HepG2 (cell line): ENCODE data around the gene TM2D3. TPM values are rescaled to one million over a fixed set of nuclear protein-coding genes. Genes with fewer than 3 reads are reported as not detected.

ENCODE experiments used
- ERF ChIP-seq: IDR thresholded peaks from 2 replicates; pipeline ENCODE4 v1.6.1; 2018; ENCODE audit warnings: missing biosample characterization, missing genetic modification reagents
- FOXK1 ChIP-seq: sonication (generic); formaldehyde crosslinking; IDR thresholded peaks from 2 replicates; pipeline ENCODE4 v1.4.0; 2020; ENCODE audit warnings: low read depth, missing genetic modification reagents, borderline replicate concordance
- GPN1 ChIP-seq: sonication (generic); formaldehyde crosslinking; IDR thresholded peaks from 2 replicates; pipeline ENCODE4 v1.5.1; 2020; ENCODE audit warnings: missing genetic modification reagents, borderline replicate concordance
- IRX3 ChIP-seq: sonication (generic); formaldehyde crosslinking; IDR thresholded peaks from 2 replicates; pipeline ENCODE4 v1.8.1; 2023; ENCODE audit warnings: mild to moderate bottlenecking, low read depth, missing genetic modification reagents, borderline replicate concordance
- MLLT10 ChIP-seq: sonication (generic); formaldehyde crosslinking; IDR thresholded peaks from 2 replicates; pipeline ENCODE4 v1.4.0; 2020; ENCODE audit warnings: missing genetic modification reagents
- SOX13 ChIP-seq, 3 experiments: fragments of 450-650 bp in 1 of 3; sonication (generic) in 1 of 3; formaldehyde crosslinking in 1 of 3; IDR thresholded peaks in 2 of 3; conservative IDR thresholded peaks in 1 of 3; 2 replicates each; pipeline versions ENCODE4 v1.5.0 to v1.6.1; 2016 to 2020; ENCODE audit warnings: antibody characterized with exemption in 1 of 3, mild to moderate bottlenecking in 1 of 3, missing compliant biosample characterization in 1 of 3, missing genetic modification reagents in 1 of 3, moderate library complexity in 1 of 3
- SPEN ChIP-seq: sonication (generic); formaldehyde crosslinking; IDR thresholded peaks from 2 replicates; pipeline ENCODE4 v1.5.1; 2020; ENCODE audit warnings: low read depth, mild to moderate bottlenecking, missing genetic modification reagents
- SUZ12 ChIP-seq: fragments of 150-350 bp; IDR thresholded peaks from 2 replicates; pipeline ENCODE4 v1.6.1; 2014; ENCODE audit warnings: low read depth, low read length
- TAF1 ChIP-seq: sonication (generic); formaldehyde crosslinking; IDR thresholded peaks from 2 replicates; pipeline ENCODE4 v1.4.0; 2020; ENCODE audit warnings: missing genetic modification reagents
- ZBTB3 ChIP-seq: sonication (generic); formaldehyde crosslinking; IDR thresholded peaks from 2 replicates; pipeline ENCODE4 v1.4.0; 2020; ENCODE audit warnings: low read depth, mild to moderate bottlenecking, moderate library complexity, missing genetic modification reagents, borderline replicate concordance
- ZNF235 ChIP-seq: sonication (generic); formaldehyde crosslinking; IDR thresholded peaks from 2 replicates; pipeline ENCODE4 v1.8.1; 2023; ENCODE audit warnings: mild to moderate bottlenecking, missing genetic modification reagents, borderline replicate concordance
- ZNF343 ChIP-seq: sonication (generic); formaldehyde crosslinking; IDR thresholded peaks from 2 replicates; pipeline ENCODE4 v1.4.0; 2020; ENCODE audit warnings: mild to moderate bottlenecking, missing genetic modification reagents
- ZNF720 ChIP-seq: sonication (generic); formaldehyde crosslinking; IDR thresholded peaks from 2 replicates; pipeline ENCODE4 v1.4.0; 2020; ENCODE audit warnings: missing genetic modification reagents
- ZNF749 ChIP-seq: sonication (generic); formaldehyde crosslinking; IDR thresholded peaks from 2 replicates; pipeline ENCODE4 v1.8.0; 2022; ENCODE audit warnings: mild to moderate bottlenecking, missing genetic modification reagents, moderate library complexity, borderline replicate concordance
- ZNF781 ChIP-seq: sonication (generic); formaldehyde crosslinking; IDR thresholded peaks from 2 replicates; pipeline ENCODE4 v1.5.1; 2020; ENCODE audit warnings: borderline replicate concordance, mild to moderate bottlenecking, missing genetic modification reagents; ENCODE audit errors: not compliant biosample characterization
- ZSCAN25 ChIP-seq: sonication (generic); formaldehyde crosslinking; IDR thresholded peaks from 2 replicates; pipeline ENCODE4 v1.8.0; 2022; ENCODE audit warnings: mild to moderate bottlenecking, missing genetic modification reagents
- polyA plus RNA-seq, 8 experiments: library from polyadenylated mRNA; depleted of rRNA in 3 of 8; stranded (reverse) in 7 of 8; unstranded in 1 of 8; fragments of >200 nt; fragmentation: Illumina TruSeq in 4 of 8; extraction: Trizol in 4 of 8; gene quantifications; 2 replicates each; pipeline versions ENCODE4 v1.2.1 to v1.2.3, GENCODE V29; 2011 to 2016; ENCODE audit warnings: low read depth in 4 of 8, missing spikeins in 1 of 8, mixed read lengths in 1 of 8; ENCODE audit not compliant: insufficient read depth in 1 of 8
- total RNA-seq, 5 experiments: library from RNA; depleted of rRNA; stranded (reverse); fragments of >200 nt; fragmentation: Illumina TruSeq; extraction: Trizol; gene quantifications; 2 replicates each; pipeline ENCODE4 v1.2.3, GENCODE V29; 2016; ENCODE audit warnings: low read depth in 1 of 5
- TF ChIP-seq, protein P1 (sequence below): sonication (generic); formaldehyde crosslinking; IDR thresholded peaks from 2 replicates; pipeline ENCODE4 v1.4.0; 2020; ENCODE audit warnings: missing genetic modification reagents, borderline replicate concordance
- TF ChIP-seq, protein P2 (sequence below): sonication (generic); formaldehyde crosslinking; IDR thresholded peaks from 2 replicates; pipeline ENCODE4 v1.5.0; 2020; ENCODE audit warnings: missing genetic modification reagents
- TF ChIP-seq, protein P3 (sequence below): sonication (generic); formaldehyde crosslinking; IDR thresholded peaks from 2 replicates; pipeline ENCODE4 v1.9.0; 2021; ENCODE audit warnings: missing genetic modification reagents, mild to moderate bottlenecking, borderline replicate concordance
- TF ChIP-seq, protein P4 (sequence below): fragments of 450-650 bp; IDR thresholded peaks from 2 replicates; pipeline ENCODE4 v1.6.1; 2017

TM2D3 gene
- total and polyA plus RNA-seq, 2 of the 13 experiments (the other 11 are each of a cell fraction or from before 2014, with no cell fraction given), result 31.1 to 72.7 TPM

DNA sequence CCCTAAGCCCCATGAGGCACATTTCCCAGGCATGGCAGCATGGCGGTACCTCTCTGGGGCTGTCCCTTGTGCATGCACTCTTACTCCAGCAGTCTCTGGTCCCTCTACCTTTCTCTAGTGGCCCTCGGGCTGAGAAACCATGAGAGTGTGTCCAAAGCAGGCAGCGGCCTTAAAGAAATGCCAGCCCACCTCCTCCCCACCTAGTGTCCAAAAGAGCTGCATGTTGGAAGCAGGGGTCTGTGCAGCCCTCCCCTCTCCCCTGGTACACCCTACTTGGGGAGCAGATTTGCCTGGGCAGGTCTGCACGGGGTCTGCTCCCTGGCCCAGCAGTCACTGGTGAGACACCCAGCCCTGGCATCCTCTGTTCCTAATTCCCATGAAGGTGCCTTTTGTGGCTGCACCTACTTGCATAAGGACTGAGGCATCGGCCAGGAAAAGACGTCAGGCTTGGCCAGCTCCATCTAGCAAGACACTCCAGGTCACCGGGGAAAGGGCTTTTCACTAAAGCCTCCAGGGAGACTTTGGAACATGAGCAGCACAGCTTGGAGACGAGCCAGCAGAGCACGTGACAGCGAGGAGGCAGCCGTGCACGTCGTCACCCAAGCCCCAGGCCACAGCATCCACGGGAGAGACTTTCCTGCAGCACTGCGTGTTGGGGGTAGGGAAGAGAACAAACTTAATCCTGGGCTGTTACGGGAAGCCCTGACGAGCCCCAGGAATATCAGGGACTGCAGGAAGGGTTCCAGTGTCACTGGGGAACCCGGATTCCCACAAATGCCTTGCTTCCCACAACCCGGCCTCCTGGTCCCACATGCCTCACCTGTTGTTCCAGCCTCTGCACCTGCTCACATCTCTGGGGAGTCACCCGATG lies 38.8 kb downstream of the TM2D3 start (continued):
- TF ChIP-seq, protein P1, sequence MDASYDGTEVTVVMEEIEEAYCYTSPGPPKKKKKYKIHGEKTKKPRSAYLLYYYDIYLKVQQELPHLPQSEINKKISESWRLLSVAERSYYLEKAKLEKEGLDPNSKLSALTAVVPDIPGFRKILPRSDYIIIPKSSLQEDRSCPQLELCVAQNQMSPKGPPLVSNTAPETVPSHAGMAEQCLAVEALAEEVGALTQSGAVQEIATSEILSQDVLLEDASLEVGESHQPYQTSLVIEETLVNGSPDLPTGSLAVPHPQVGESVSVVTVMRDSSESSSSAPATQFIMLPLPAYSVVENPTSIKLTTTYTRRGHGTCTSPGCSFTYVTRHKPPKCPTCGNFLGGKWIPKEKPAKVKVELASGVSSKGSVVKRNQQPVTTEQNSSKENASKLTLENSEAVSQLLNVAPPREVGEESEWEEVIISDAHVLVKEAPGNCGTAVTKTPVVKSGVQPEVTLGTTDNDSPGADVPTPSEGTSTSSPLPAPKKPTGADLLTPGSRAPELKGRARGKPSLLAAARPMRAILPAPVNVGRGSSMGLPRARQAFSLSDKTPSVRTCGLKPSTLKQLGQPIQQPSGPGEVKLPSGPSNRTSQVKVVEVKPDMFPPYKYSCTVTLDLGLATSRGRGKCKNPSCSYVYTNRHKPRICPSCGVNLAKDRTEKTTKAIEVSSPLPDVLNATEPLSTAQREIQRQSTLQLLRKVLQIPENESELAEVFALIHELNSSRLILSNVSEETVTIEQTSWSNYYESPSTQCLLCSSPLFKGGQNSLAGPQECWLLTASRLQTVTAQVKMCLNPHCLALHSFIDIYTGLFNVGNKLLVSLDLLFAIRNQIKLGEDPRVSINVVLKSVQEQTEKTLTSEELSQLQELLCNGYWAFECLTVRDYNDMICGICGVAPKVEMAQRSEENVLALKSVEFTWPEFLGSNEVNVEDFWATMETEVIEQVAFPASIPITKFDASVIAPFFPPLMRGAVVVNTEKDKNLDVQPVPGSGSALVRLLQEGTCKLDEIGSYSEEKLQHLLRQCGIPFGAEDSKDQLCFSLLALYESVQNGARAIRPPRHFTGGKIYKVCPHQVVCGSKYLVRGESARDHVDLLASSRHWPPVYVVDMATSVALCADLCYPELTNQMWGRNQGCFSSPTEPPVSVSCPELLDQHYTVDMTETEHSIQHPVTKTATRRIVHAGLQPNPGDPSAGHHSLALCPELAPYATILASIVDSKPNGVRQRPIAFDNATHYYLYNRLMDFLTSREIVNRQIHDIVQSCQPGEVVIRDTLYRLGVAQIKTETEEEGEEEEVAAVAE (CRISPR knock-in tag), result no peak
- TF ChIP-seq, protein P2, sequence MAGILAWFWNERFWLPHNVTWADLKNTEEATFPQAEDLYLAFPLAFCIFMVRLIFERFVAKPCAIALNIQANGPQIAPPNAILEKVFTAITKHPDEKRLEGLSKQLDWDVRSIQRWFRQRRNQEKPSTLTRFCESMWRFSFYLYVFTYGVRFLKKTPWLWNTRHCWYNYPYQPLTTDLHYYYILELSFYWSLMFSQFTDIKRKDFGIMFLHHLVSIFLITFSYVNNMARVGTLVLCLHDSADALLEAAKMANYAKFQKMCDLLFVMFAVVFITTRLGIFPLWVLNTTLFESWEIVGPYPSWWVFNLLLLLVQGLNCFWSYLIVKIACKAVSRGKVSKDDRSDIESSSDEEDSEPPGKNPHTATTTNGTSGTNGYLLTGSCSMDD (CRISPR knock-in tag), result no peak
- TF ChIP-seq SUZ12 (no peak), ZNF781 (CRISPR knock-in tag) (peak; percentile 25), MLLT10 (no peak), IRX3 (CRISPR knock-in tag) (no peak), ZSCAN25 (CRISPR knock-in tag) (no peak), ZBTB3 (CRISPR knock-in tag) (no peak), SOX13 (IDR thresholded peaks at IDR 0.05) (no peak), SOX13 (CRISPR knock-in tag; conservative IDR thresholded peaks at IDR 0.05 in 1 of 2, IDR thresholded peaks at IDR 0.05 in 1 of 2) (no peak), ZNF343 (no peak), ERF (CRISPR knock-in tag) (no peak), ZNF235 (CRISPR knock-in tag) (0 out of 2 replicates have a peak, but pooled peaks have one; percentile 36), FOXK1 (CRISPR knock-in tag) (no peak), TAF1 (CRISPR knock-in tag) (no peak), SPEN (CRISPR knock-in tag) (no peak; the same call in 1 of the 2 replicates), ZNF720 (CRISPR knock-in tag) (no peak), ZNF749 (CRISPR knock-in tag) (no peak), GPN1 (CRISPR knock-in tag) (no peak)
- TF ChIP-seq, protein P3, sequence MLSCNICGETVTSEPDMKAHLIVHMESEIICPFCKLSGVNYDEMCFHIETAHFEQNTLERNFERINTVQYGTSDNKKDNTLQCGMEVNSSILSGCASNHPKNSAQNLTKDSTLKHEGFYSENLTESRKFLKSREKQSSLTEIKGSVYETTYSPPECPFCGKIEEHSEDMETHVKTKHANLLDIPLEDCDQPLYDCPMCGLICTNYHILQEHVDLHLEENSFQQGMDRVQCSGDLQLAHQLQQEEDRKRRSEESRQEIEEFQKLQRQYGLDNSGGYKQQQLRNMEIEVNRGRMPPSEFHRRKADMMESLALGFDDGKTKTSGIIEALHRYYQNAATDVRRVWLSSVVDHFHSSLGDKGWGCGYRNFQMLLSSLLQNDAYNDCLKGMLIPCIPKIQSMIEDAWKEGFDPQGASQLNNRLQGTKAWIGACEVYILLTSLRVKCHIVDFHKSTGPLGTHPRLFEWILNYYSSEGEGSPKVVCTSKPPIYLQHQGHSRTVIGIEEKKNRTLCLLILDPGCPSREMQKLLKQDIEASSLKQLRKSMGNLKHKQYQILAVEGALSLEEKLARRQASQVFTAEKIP (CRISPR knock-in tag), result no peak
- TF ChIP-seq, protein P4, sequence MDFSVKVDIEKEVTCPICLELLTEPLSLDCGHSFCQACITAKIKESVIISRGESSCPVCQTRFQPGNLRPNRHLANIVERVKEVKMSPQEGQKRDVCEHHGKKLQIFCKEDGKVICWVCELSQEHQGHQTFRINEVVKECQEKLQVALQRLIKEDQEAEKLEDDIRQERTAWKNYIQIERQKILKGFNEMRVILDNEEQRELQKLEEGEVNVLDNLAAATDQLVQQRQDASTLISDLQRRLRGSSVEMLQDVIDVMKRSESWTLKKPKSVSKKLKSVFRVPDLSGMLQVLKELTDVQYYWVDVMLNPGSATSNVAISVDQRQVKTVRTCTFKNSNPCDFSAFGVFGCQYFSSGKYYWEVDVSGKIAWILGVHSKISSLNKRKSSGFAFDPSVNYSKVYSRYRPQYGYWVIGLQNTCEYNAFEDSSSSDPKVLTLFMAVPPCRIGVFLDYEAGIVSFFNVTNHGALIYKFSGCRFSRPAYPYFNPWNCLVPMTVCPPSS, result no peak
